NCI-H1436 (cell line): ENCODE results near the gene XPNPEP2.
"Not testable (repeated sequence)": the region's sequence is repeated elsewhere in the genome, so short reads cannot be mapped to it uniquely, and the experiment has no call there.

Experiments used
- DNase-seq: peaks from one replicate; lab custom pipeline; 2025; lab: John Stamatoyannopoulos, UW

The XPNPEP2 gene

GRCh38 chrX:129719931-129720530 lies 18.7 kb upstream of the XPNPEP2 start:
- DNase-seq, result no peak

GRCh38 chrX:129720741-129721140 lies 18.0 kb upstream of the XPNPEP2 start:
- no peak for DNase-seq

- DNase-seq, result no peak
These were observed 17.4 kb upstream of the XPNPEP2 start for GRCh38 chrX:129721414-129721813.

- DNase-seq, result no peak
These were observed 16.9 kb upstream of the XPNPEP2 start for GRCh38 chrX:129721870-129722269.

- no peak for DNase-seq
These were observed 15.3 kb upstream of the XPNPEP2 start for GRCh38 chrX:129723511-129723910.

- DNase-seq, result no peak
These were observed 14.0 kb upstream of the XPNPEP2 start for GRCh38 chrX:129724754-129725153.

GRCh38 chrX:129726307-129727111 lies 12.3 kb upstream of the XPNPEP2 start:
- peak; percentile 42 for DNase-seq

- no peak for DNase-seq
These were observed 10.7 kb upstream of the XPNPEP2 start for GRCh38 chrX:129728061-129728460.

GRCh38 chrX:129731228-129731627 lies 7.6 kb upstream of the XPNPEP2 start:
- DNase-seq, result no peak

- no peak for DNase-seq
These were observed 5.9 kb upstream of the XPNPEP2 start for GRCh38 chrX:129732857-129733256.

GRCh38 chrX:129733335-129733734 lies 5.4 kb upstream of the XPNPEP2 start:
- DNase-seq, result no peak

- no peak for DNase-seq
These were observed 2.3 kb upstream of the XPNPEP2 start for GRCh38 chrX:129736491-129736890.

GRCh38 chrX:129737916-129738315 lies 863 bp upstream of the XPNPEP2 start:
- DNase-seq, result no peak

GRCh38 chrX:129739578-129739977 lies 799 bp downstream of the XPNPEP2 start:
- DNase-seq, result no peak

GRCh38 chrX:129741880-129742758 lies 3.3 kb downstream of the XPNPEP2 start:
- no peak for DNase-seq

- not testable (repeated sequence) for DNase-seq
These were observed 4.0 kb downstream of the XPNPEP2 start for GRCh38 chrX:129742759-129743152.

GRCh38 chrX:129743821-129744220 lies 5.0 kb downstream of the XPNPEP2 start:
- DNase-seq, result no peak

- DNase-seq, result no peak
These were observed 6.1 kb downstream of the XPNPEP2 start for GRCh38 chrX:129744861-129745321.

- no peak for DNase-seq
These were observed 8.0 kb downstream of the XPNPEP2 start for GRCh38 chrX:129746557-129747470.

- DNase-seq, result no peak
These were observed 8.8 kb downstream of the XPNPEP2 start for GRCh38 chrX:129747533-129747932.

GRCh38 chrX:129748305-129748704 lies 9.5 kb downstream of the XPNPEP2 start:
- DNase-seq, result no peak
